H1 (cell line): ENCODE measurements around the gene MTARC1. TPM values are rescaled to one million over a fixed set of nuclear protein-coding genes. Genes with fewer than 3 reads are reported as not detected.

ENCODE experiments used
- CTCF ChIA-PET: fragments of 300-600 bp; sonication (Branson Sonifier 250); formaldehyde crosslinking; loops from one replicate; lab custom pipeline; 2021; ENCODE audit not compliant: partially characterized antibody; lab: Charles Lee
- POLR2A ChIA-PET: fragments of 300-600 bp; sonication (Branson Sonifier 250); formaldehyde crosslinking; loops from one replicate; lab custom pipeline; 2021; ENCODE audit warnings: inconsistent platforms; ENCODE audit not compliant: partially characterized antibody; lab: Charles Lee
- DNase-seq, 2 experiments: peaks; one replicate each; pipeline versions ENCODE4 v3.0.0 to v3.0.0-alpha.2; 2010 to 2022; ENCODE audit warnings: low spot score in 2 of 2, low read depth in 1 of 2, mixed read lengths in 1 of 2
- FAIRE-seq: peaks from 2 replicates; lab custom pipeline; 2011; peaks lifted over from hg19 to GRCh38; lab: Jason Lieb, UNC
- H2AFZ ChIP-seq: 2 replicates; pipeline ENCODE4 v1.8.1; 2012; ENCODE audit warnings: low read length, inconsistent platforms
- H2AK5ac ChIP-seq: 2 replicates; pipeline ENCODE4 v1.6.1; 2013; ENCODE audit warnings: low read depth, low read length
- H2BK120ac ChIP-seq: replicated peaks from 2 replicates; pipeline ENCODE3; 2013; ENCODE audit warnings: low read depth, low read length, inconsistent platforms
- H2BK12ac ChIP-seq: 2 replicates; pipeline ENCODE4 v1.6.1; 2013; ENCODE audit warnings: low read depth, low read length
- H2BK15ac ChIP-seq: 2 replicates; pipeline ENCODE4 v1.6.1; 2013; ENCODE audit warnings: low read length
- H2BK20ac ChIP-seq: 2 replicates; pipeline ENCODE4 v1.6.1; 2013; ENCODE audit warnings: low read length
- H2BK5ac ChIP-seq: 2 replicates; pipeline ENCODE4 v1.6.1; 2013; ENCODE audit warnings: low read depth, low read length
- H3K14ac ChIP-seq: 2 replicates; pipeline ENCODE4 v1.6.1; 2013; ENCODE audit warnings: inconsistent platforms; ENCODE audit not compliant: insufficient read length
- H3K18ac ChIP-seq: 2 replicates; pipeline ENCODE4 v1.6.1; 2013; ENCODE audit warnings: low read length; ENCODE audit errors: extremely low read depth
- H3K23ac ChIP-seq: 2 replicates; pipeline ENCODE4 v1.6.1; 2013; ENCODE audit warnings: inconsistent platforms; ENCODE audit not compliant: insufficient read length
- H3K23me2 ChIP-seq: 2 replicates; pipeline ENCODE4 v1.6.1; 2013; ENCODE audit warnings: low read depth, low read length
- H3K27ac ChIP-seq: 2 replicates; pipeline ENCODE4 v1.6.1; 2011; ENCODE audit warnings: low read depth, low read length, inconsistent platforms
- H3K27me3 ChIP-seq, 4 experiments: replicated peaks in 1 of 4; 1 replicate in 1 of 4; 2 replicates in 3 of 4; pipeline versions ENCODE4 v1.6.1 to v1.8.1; 2011 to 2013; ENCODE audit warnings: low read length in 3 of 4, mild to moderate bottlenecking in 3 of 4, inconsistent platforms in 2 of 4, mixed read lengths in 2 of 4, moderate library complexity in 1 of 4; ENCODE audit not compliant: control insufficient read depth in 3 of 4, insufficient read depth in 3 of 4; ENCODE audit errors: extremely low read depth in 1 of 4
- H3K36me3 ChIP-seq, 4 experiments: 2 replicates each; pipeline versions ENCODE4 v1.6.1 to v1.8.1; 2011 to 2013; ENCODE audit warnings: mild to moderate bottlenecking in 4 of 4, low read length in 3 of 4, moderate library complexity in 2 of 4, control low read depth in 1 of 4, inconsistent platforms in 1 of 4; ENCODE audit not compliant: insufficient read depth in 4 of 4, control insufficient read depth in 2 of 4
- H3K4ac ChIP-seq: replicated peaks from 2 replicates; pipeline ENCODE3; 2013; ENCODE audit warnings: low read length, low read depth, mixed read lengths, inconsistent platforms; ENCODE audit not compliant: insufficient read length
- H3K4me1 ChIP-seq, 4 experiments: replicated peaks in 1 of 4; 1 replicate in 1 of 4; 2 replicates in 3 of 4; pipeline versions ENCODE4 v1.6.1 to v1.8.1; 2011 to 2013; ENCODE audit warnings: low read length in 3 of 4, inconsistent platforms in 2 of 4, mixed read lengths in 1 of 4; ENCODE audit not compliant: insufficient read depth in 4 of 4, control insufficient read depth in 3 of 4
- H3K4me2 ChIP-seq, 2 experiments: 2 replicates each; pipeline versions ENCODE4 v1.6.1 to v1.8.1; 2011 to 2013; ENCODE audit warnings: low read depth in 2 of 2, low read length in 2 of 2, control low read depth in 1 of 2, inconsistent platforms in 1 of 2, mild to moderate bottlenecking in 1 of 2; ENCODE audit not compliant: insufficient read depth in 1 of 2
- H3K4me3 ChIP-seq, 4 experiments: fragments of 200-600, 300-600 bp in 1 of 4; sonication (generic), shearing (Covaris generic), sonication (Bioruptor Twin) in 1 of 4; 2 replicates each; pipeline versions ENCODE4 v1.5.1 to v1.8.1; 2011 to 2016; ENCODE audit warnings: low read length in 4 of 4, low read depth in 3 of 4, control low read depth in 2 of 4, inconsistent platforms in 2 of 4, mild to moderate bottlenecking in 2 of 4, mixed read lengths in 1 of 4, moderate library complexity in 1 of 4; ENCODE audit not compliant: insufficient read depth in 2 of 4; ENCODE audit errors: extremely low read depth in 1 of 4
- H3K56ac ChIP-seq: replicated peaks from 2 replicates; pipeline ENCODE3; 2013; ENCODE audit warnings: low read depth, mild to moderate bottlenecking, mixed read lengths, low read length, inconsistent platforms; ENCODE audit not compliant: insufficient read length
- H3K79me1 ChIP-seq: 2 replicates; pipeline ENCODE4 v1.6.1; 2013; ENCODE audit warnings: low read depth, low read length, control low read depth
- H3K79me2 ChIP-seq, 2 experiments: 2 replicates each; pipeline versions ENCODE4 v1.6.1 to v1.8.1; 2012 to 2013; ENCODE audit warnings: low read length in 2 of 2, mild to moderate bottlenecking in 2 of 2, inconsistent platforms in 1 of 2; ENCODE audit not compliant: insufficient read depth in 2 of 2, control insufficient read depth in 1 of 2
- H3K9ac ChIP-seq, 4 experiments: replicated peaks in 1 of 4; 1 replicate in 1 of 4; 2 replicates in 3 of 4; pipeline versions ENCODE4 v1.6.1 to v1.8.1; 2011 to 2013; ENCODE audit warnings: low read depth in 3 of 4, low read length in 3 of 4, control low read depth in 2 of 4, mild to moderate bottlenecking in 2 of 4, moderate library complexity in 2 of 4, inconsistent platforms in 1 of 4; ENCODE audit errors: extremely low read depth in 1 of 4
- H3K9me3 ChIP-seq, 2 experiments: 2 replicates each; pipeline versions ENCODE4 v1.6.1 to v1.8.1; 2012 to 2013; ENCODE audit warnings: mild to moderate bottlenecking in 2 of 2, moderate library complexity in 2 of 2, control low read depth in 1 of 2, inconsistent platforms in 1 of 2, low read depth in 1 of 2, low read length in 1 of 2, mixed read lengths in 1 of 2; ENCODE audit not compliant: insufficient read depth in 2 of 2
- H4K20me1 ChIP-seq, 2 experiments: replicated peaks in 1 of 2; 2 replicates each; pipeline versions ENCODE3 to v1.8.1; 2011 to 2013; ENCODE audit warnings: inconsistent platforms in 2 of 2, low read length in 2 of 2, mild to moderate bottlenecking in 1 of 2; ENCODE audit not compliant: insufficient read depth in 2 of 2, control insufficient read depth in 1 of 2
- H4K5ac ChIP-seq: 2 replicates; pipeline ENCODE4 v1.6.1; 2013; ENCODE audit warnings: low read length, low read depth, mixed read lengths, inconsistent platforms; ENCODE audit not compliant: insufficient read length
- H4K8ac ChIP-seq: 2 replicates; pipeline ENCODE4 v1.8.0; 2013; ENCODE audit warnings: mild to moderate bottlenecking, moderate library complexity, low read length, inconsistent platforms; ENCODE audit not compliant: insufficient read depth; ENCODE audit errors: extremely low read depth
- H4K91ac ChIP-seq: replicated peaks from 2 replicates; pipeline ENCODE3; 2013; ENCODE audit warnings: low read length, mixed read lengths, inconsistent platforms; ENCODE audit not compliant: insufficient read length
- ATF3 ChIP-seq: IDR thresholded peaks from 2 replicates; pipeline ENCODE4 v1.6.1; 2011; ENCODE audit warnings: low read depth, mild to moderate bottlenecking, low read length; ENCODE audit not compliant: insufficient read depth
- BACH1 ChIP-seq: IDR thresholded peaks from 2 replicates; pipeline ENCODE4 v1.6.1; 2012; ENCODE audit warnings: low read length, improper control_type of control experiment
- HDAC6 ChIP-seq: IDR thresholded peaks from one replicate; pipeline ENCODE4 v1.7.1; 2012; ENCODE audit warnings: low read depth, mild to moderate bottlenecking, inconsistent platforms, low read length, moderate library complexity
- KDM4A ChIP-seq: IDR thresholded peaks from one replicate; pipeline ENCODE4 v1.7.1; 2012; ENCODE audit warnings: low read depth, mild to moderate bottlenecking, moderate library complexity, low read length, inconsistent platforms; ENCODE audit not compliant: severe bottlenecking
- POU5F1 ChIP-seq: IDR thresholded peaks from 2 replicates; pipeline ENCODE4 v1.6.1; 2011; ENCODE audit warnings: low read depth, mild to moderate bottlenecking, low read length, moderate library complexity
- RNF2 ChIP-seq: fragments of 200-900, 300-1000 bp; sonication (generic); IDR thresholded peaks from 2 replicates; pipeline ENCODE4 v1.7.1; 2016; ENCODE audit warnings: borderline replicate concordance, low read depth, mild to moderate bottlenecking, antibody characterized with exemption, low read length; ENCODE audit not compliant: poor library complexity, severe bottlenecking; ENCODE audit errors: missing control alignments
- SIN3A ChIP-seq, 2 experiments: IDR thresholded peaks in 1 of 2; conservative IDR thresholded peaks in 1 of 2; 2 replicates each; pipeline ENCODE4 v1.6.1; 2011 to 2012; ENCODE audit warnings: low read length in 2 of 2, improper control_type of control experiment in 1 of 2, low read depth in 1 of 2, mild to moderate bottlenecking in 1 of 2
- SIX5 ChIP-seq: IDR thresholded peaks from 2 replicates; pipeline ENCODE4 v1.6.1; 2011; ENCODE audit warnings: mild to moderate bottlenecking, low read depth, low read length
- SP4 ChIP-seq: IDR thresholded peaks from 2 replicates; pipeline ENCODE4 v1.6.1; 2012; ENCODE audit warnings: low read length, inconsistent platforms
- SUZ12 ChIP-seq: fragments of 200-600 bp; sonication (generic); IDR thresholded peaks from 2 replicates; pipeline ENCODE4 v1.6.1; 2012; ENCODE audit warnings: mild to moderate bottlenecking, inconsistent platforms, low read length, moderate library complexity, mixed read lengths
- TEAD4 ChIP-seq: IDR thresholded peaks from 2 replicates; pipeline ENCODE4 v1.6.1; 2012; ENCODE audit warnings: low read depth, low read length, inconsistent platforms, mixed read lengths
- ZNF274 ChIP-seq: IDR thresholded peaks from 2 replicates; pipeline ENCODE4 v1.7.0; 2012; ENCODE audit warnings: low read length, borderline replicate concordance; ENCODE audit errors: extremely low read depth
- WGBS, 2 experiments: shearing (Covaris generic) in 1 of 2; methylation state at CpG; one replicate each; pipeline versions ENCODE4 v1.1.6 to v1.1.7; 2013 to 2015; ENCODE audit warnings: low lambda C conversion rate in 2 of 2, mixed read lengths in 2 of 2, inconsistent platforms in 1 of 2, low coverage in 1 of 2, missing lambda C conversion rate in 1 of 2; ENCODE audit not compliant: insufficient replicate concordance in 2 of 2, insufficient coverage in 1 of 2, insufficient read length in 1 of 2; ENCODE audit errors: extremely low coverage in 1 of 2, missing lambda C conversion rate in 1 of 2; 5-methylcytosine and 5-hydroxymethylcytosine counted together
- polyA plus RNA-seq, 7 experiments: library from polyadenylated mRNA; depleted of rRNA in 3 of 7; stranded (reverse) in 5 of 7; unstranded in 2 of 7; fragments of >200 nt in 5 of 7; fragments of 200-250 nt in 2 of 7; gene quantifications; 1 replicate in 5 of 7; 2 replicates in 1 of 7; 4 replicates in 1 of 7; pipeline versions ENCODE4 v1.2.1 to v1.2.3, GENCODE V29; 2011 to 2013; ENCODE audit warnings: missing spikeins in 2 of 7, mixed read lengths in 2 of 7
- total RNA-seq: library from RNA; stranded (reverse); fragmentation: NEBNext Ultra II Directional; extraction: Animal tissue kit (Norgen Biotek cat#: 25700); gene quantifications from 2 replicates; pipeline ENCODE4 v1.2.1, GENCODE V29; 2021
- TF ChIP-seq, protein P1 (sequence below): IDR thresholded peaks from 2 replicates; pipeline ENCODE4 v1.6.1; 2012; ENCODE audit warnings: inconsistent platforms

MTARC1 gene
- total and polyA plus RNA-seq, 2 of the 8 experiments (the other 6 are each of a cell fraction or from before 2014, with no cell fraction given): 17.2 to 46.2 TPM

GRCh38 chr1:220754918-220755295 lies 31.8 kb upstream of the MTARC1 start:
- H4K8ac ChIP-seq: no peak overlapping the region
- no peak overlapping the region for H2BK5ac ChIP-seq
- H3K36me3 ChIP-seq: no peaks in the 10 kb centered on the region; a peak in 1 of 8 replicates
- no peak overlapping the region for H3K18ac ChIP-seq
- no peak overlapping the region for H4K91ac ChIP-seq
- no peak overlapping the region for H3K23ac ChIP-seq
- no peak overlapping the region for H3K4ac ChIP-seq
- no peak overlapping the region for H2AFZ ChIP-seq
- no peak overlapping the region for H2BK120ac ChIP-seq
- H2BK20ac ChIP-seq: no peak overlapping the region
- DNase-seq: no peak
- WGBS, 2 experiments: 85% methylated on average over 4 of the region's 4 CpGs; no CpG with 5 or more reads in 1 of the 2 experiments
- H3K23me2 ChIP-seq: no peaks in the 10 kb centered on the region
- ChIA-PET CTCF (interaction anchor here (1.4 kb wide), 1 partner anchor 22 kb away, joined by 4 read pairs; no protein-coding TSS in a partner anchor), POLR2A (interaction anchor here (0.5 kb wide), 1 partner anchor 9 kb away, joined by 3 read pairs; no protein-coding TSS in a partner anchor)
- no peaks in the 10 kb centered on the region for H4K20me1 ChIP-seq
- no peaks in the 10 kb centered on the region for H3K79me1 ChIP-seq
- H4K5ac ChIP-seq: no peak overlapping the region
- no peaks in the 10 kb centered on the region for H3K9me3 ChIP-seq
- H3K4me3 ChIP-seq: no peak overlapping the region
- H3K4me2 ChIP-seq: no peak overlapping the region
- H3K56ac ChIP-seq: no peak overlapping the region
- no peak overlapping the region for H3K9ac ChIP-seq
- peaks cover 0 to 7% of the 10 kb centered on the region in 2 experiments; a peak in 1 of 4 replicates for H3K79me2 ChIP-seq
- H3K27ac ChIP-seq: no peak overlapping the region
- no peak overlapping the region for H2BK12ac ChIP-seq
- H3K14ac ChIP-seq: no peak overlapping the region
- no peak for FAIRE-seq
- H3K27me3 ChIP-seq: peaks cover 0 to 2% (median 0%) of the 10 kb centered on the region in 4 experiments; a peak in 1 of 7 replicates
- H2AK5ac ChIP-seq: no peak overlapping the region
- H2BK15ac ChIP-seq: no peak overlapping the region
- peaks cover 0 to 3% (median 2%) of the 10 kb centered on the region in 4 experiments; a peak in 2 of 7 replicates for H3K4me1 ChIP-seq
- no peak for TF ChIP-seq SIN3A (conservative IDR thresholded peaks at IDR 0.05 in 1 of 2, IDR thresholded peaks at IDR 0.05 in 1 of 2; ENCODE audit: low read depth in 1 of 2, low read length in 2 of 2)
- TF ChIP-seq SUZ12: no peak
- TF ChIP-seq KDM4A: no peak
- no peak for TF ChIP-seq ATF3
- TF ChIP-seq POU5F1: no peak
- TF ChIP-seq SP4: no peak
- TF ChIP-seq TEAD4: no peak
- no peak for TF ChIP-seq RNF2
- TF ChIP-seq, protein P1, sequence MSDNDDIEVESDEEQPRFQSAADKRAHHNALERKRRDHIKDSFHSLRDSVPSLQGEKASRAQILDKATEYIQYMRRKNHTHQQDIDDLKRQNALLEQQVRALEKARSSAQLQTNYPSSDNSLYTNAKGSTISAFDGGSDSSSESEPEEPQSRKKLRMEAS: no peak
- TF ChIP-seq SIX5: no peak
- no peak for TF ChIP-seq ZNF274
- no peak for TF ChIP-seq HDAC6
- no peak for TF ChIP-seq BACH1
